GM23338 (cell line): ENCODE data around the gene KLHL6. TPM values are rescaled to one million over a fixed set of nuclear protein-coding genes. Genes with fewer than 3 reads are reported as not detected.

Experiments used
- ATAC-seq: fragments of 200-7000 bp; cut with Tn5 transposase; 3 replicates; pipeline ENCODE4 v1.9.1; 2020
- DNase-seq: peaks from one replicate; pipeline ENCODE4 v3.0.0-alpha.2; 2015; ENCODE audit warnings: low spot score
- H2AFZ ChIP-seq: fragments of 200-600 bp; sonication (generic); 2 replicates; pipeline ENCODE4 v1.8.0; 2016; ENCODE audit warnings: antibody characterized with exemption, mild to moderate bottlenecking, moderate library complexity
- H3F3A ChIP-seq: fragments of 200-600 bp; sonication (generic); replicated peaks from 2 replicates; pipeline ENCODE4 v1.8.0; 2017; ENCODE audit warnings: antibody characterized with exemption, mixed run types, low read depth
- H3K27ac ChIP-seq: fragments of 200-600 bp; sonication (generic); 2 replicates; pipeline ENCODE4 v1.6.1; 2016; ENCODE audit warnings: low read depth
- H3K27me3 ChIP-seq: fragments of 200-600 bp; sonication (generic); 2 replicates; pipeline ENCODE4 v1.8.0; 2016; ENCODE audit warnings: mild to moderate bottlenecking, mixed run types, moderate library complexity; ENCODE audit not compliant: insufficient read depth
- H3K36me3 ChIP-seq: fragments of 200-600 bp; sonication (generic); 2 replicates; pipeline ENCODE4 v1.8.0; 2016; ENCODE audit warnings: mild to moderate bottlenecking; ENCODE audit not compliant: insufficient read depth
- H3K4me1 ChIP-seq: fragments of 200-600 bp; sonication (generic); 2 replicates; pipeline ENCODE4 v1.8.0; 2016; ENCODE audit warnings: mild to moderate bottlenecking, moderate library complexity; ENCODE audit not compliant: insufficient read depth
- H3K4me2 ChIP-seq: fragments of 200-600 bp; sonication (generic); 2 replicates; pipeline ENCODE4 v1.7.1; 2017; ENCODE audit warnings: mixed run types
- H3K4me3 ChIP-seq: fragments of 200-600 bp; sonication (generic); 2 replicates; pipeline ENCODE4 v1.6.1; 2016; ENCODE audit warnings: mixed run types
- H3K79me2 ChIP-seq: fragments of 200-600 bp; sonication (generic); replicated peaks from 2 replicates; pipeline ENCODE4 v1.8.0; 2017; ENCODE audit warnings: mild to moderate bottlenecking; ENCODE audit not compliant: insufficient read depth
- H3K9me2 ChIP-seq: fragments of 200-600 bp; sonication (generic); 2 replicates; pipeline ENCODE4 v1.8.0; 2017; ENCODE audit not compliant: insufficient read depth
- H4K20me1 ChIP-seq: fragments of 200-600 bp; sonication (generic); replicated peaks from 2 replicates; pipeline ENCODE4 v1.8.0; 2017; ENCODE audit warnings: mild to moderate bottlenecking; ENCODE audit not compliant: insufficient read depth
- H3K27ac Mint-ChIP-seq: 2 replicates; pipeline ENCODE4 v1.8.0; 2020; ENCODE audit warnings: inconsistent platforms, mild to moderate bottlenecking, moderate library complexity, mixed read lengths
- H3K27me3 Mint-ChIP-seq: 3 replicates; pipeline ENCODE4 v1.8.0; 2022; ENCODE audit warnings: low read depth, mild to moderate bottlenecking, moderate library complexity, mixed read lengths, inconsistent platforms; ENCODE audit not compliant: insufficient read depth, poor library complexity
- H3K36me3 Mint-ChIP-seq: 3 replicates; pipeline ENCODE4 v1.8.0; 2021; ENCODE audit warnings: low read depth, mild to moderate bottlenecking, inconsistent platforms, moderate library complexity, mixed read lengths
- H3K4me1 Mint-ChIP-seq: 3 replicates; pipeline ENCODE4 v1.8.0; 2020; ENCODE audit warnings: mild to moderate bottlenecking, inconsistent platforms, mixed read lengths
- H3K4me3 Mint-ChIP-seq: 3 replicates; pipeline ENCODE4 v1.8.0; 2021; ENCODE audit warnings: moderate library complexity, mild to moderate bottlenecking, inconsistent platforms, mixed read lengths
- H3K9me3 Mint-ChIP-seq: 3 replicates; pipeline ENCODE4 v1.8.0; 2020; ENCODE audit warnings: moderate library complexity, mild to moderate bottlenecking, inconsistent platforms, mixed read lengths
- CREB1 ChIP-seq: fragments of 250-450 bp; sonication (Bioruptor Pico); IDR thresholded peaks from 2 replicates; pipeline ENCODE4 v1.5.0; 2020; ENCODE audit warnings: low read depth, mild to moderate bottlenecking, moderate library complexity
- ETS1 ChIP-seq: IDR thresholded peaks from 2 replicates; pipeline ENCODE4 v1.6.1; 2016; ENCODE audit warnings: antibody characterized with exemption
- EZH2 ChIP-seq: fragments of 200-600 bp; sonication (generic); IDR thresholded peaks from one replicate; pipeline ENCODE4 v1.8.0; 2017; ENCODE audit warnings: antibody characterized with exemption, mild to moderate bottlenecking, low read depth; ENCODE audit not compliant: unreplicated experiment
- EZH2phosphoT487 ChIP-seq: fragments of 200-600 bp; sonication (generic); IDR thresholded peaks from one replicate; pipeline ENCODE4 v1.8.1; 2018; ENCODE audit warnings: antibody characterized with exemption; ENCODE audit not compliant: unreplicated experiment
- JUNB ChIP-seq: IDR thresholded peaks from one replicate; pipeline ENCODE4 v1.6.1; 2016; ENCODE audit warnings: antibody characterized with exemption; ENCODE audit not compliant: unreplicated experiment
- NANOG ChIP-seq: IDR thresholded peaks from 2 replicates; pipeline ENCODE4 v1.6.1; 2016; ENCODE audit warnings: antibody characterized with exemption, borderline replicate concordance
- POLR2AphosphoS5 ChIP-seq: IDR thresholded peaks from 2 replicates; pipeline ENCODE4 v1.6.1; 2016; ENCODE audit warnings: antibody characterized with exemption, low read depth
- STAT1 ChIP-seq: IDR thresholded peaks from one replicate; pipeline ENCODE4 v1.6.1; 2016; ENCODE audit warnings: antibody characterized with exemption; ENCODE audit not compliant: unreplicated experiment
- ZNF114 ChIP-seq: fragments of 250-450 bp; sonication (Bioruptor Pico); IDR thresholded peaks from 2 replicates; pipeline ENCODE4 v1.5.0; 2020; ENCODE audit warnings: mild to moderate bottlenecking, moderate library complexity
- ZNF331 ChIP-seq: fragments of 250-450 bp; sonication (Bioruptor Pico); IDR thresholded peaks from 2 replicates; pipeline ENCODE4 v1.5.0; 2020; ENCODE audit warnings: low read depth, mild to moderate bottlenecking, moderate library complexity
- polyA plus RNA-seq: library from polyadenylated mRNA; unstranded; fragments of >200 nt; fragmentation: Nextera tagmentation; extraction: Ambion mirVana; gene quantifications from 2 replicates; pipeline ENCODE4 v1.2.1, GENCODE V29; 2016
- total RNA-seq: library from RNA; depleted of rRNA; stranded (reverse); fragments of >200 nt; shearing (Covaris generic); gene quantifications from 2 replicates; pipeline ENCODE4 v1.2.3, GENCODE V29; 2014
- TF ChIP-seq, protein P1 (sequence below), 2 experiments: fragments of 200-600 bp in 1 of 2; sonication (generic) in 1 of 2; conservative IDR thresholded peaks; 2 replicates each; pipeline versions ENCODE4 v1.5.1 to v1.6.1; 2016 to 2017; ENCODE audit warnings: antibody characterized with exemption in 2 of 2, low read depth in 2 of 2, mild to moderate bottlenecking in 2 of 2, moderate library complexity in 1 of 2
- TF ChIP-seq, protein P2 (sequence below): fragments of 250-450 bp; sonication (Bioruptor Pico); IDR thresholded peaks from 2 replicates; pipeline ENCODE4 v1.5.0; 2020; ENCODE audit warnings: mild to moderate bottlenecking, moderate library complexity

The KLHL6 gene
- total and polyA plus RNA-seq, 2 experiments from 2014 or later: not detected

DNA sequence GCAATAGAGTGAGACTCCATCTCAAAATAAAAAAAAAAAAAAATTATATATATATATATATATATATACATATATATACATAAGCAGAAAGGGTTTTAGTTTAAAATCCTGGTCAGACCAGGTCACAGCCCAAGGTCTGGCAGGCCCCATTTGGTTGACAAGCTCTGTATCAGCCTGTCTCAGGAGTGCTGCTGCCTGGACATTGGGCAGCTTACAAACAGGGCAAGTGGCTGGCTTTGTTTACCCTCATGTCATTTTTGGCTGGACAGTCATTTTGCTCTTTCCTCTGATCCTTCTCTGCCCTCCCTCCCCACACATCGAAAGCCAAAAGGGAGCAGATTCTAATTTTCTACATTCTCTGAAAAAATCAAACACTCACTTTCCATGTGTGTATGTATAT is 26.7 kb upstream of the KLHL6 start:
- H3K4me1 Mint-ChIP-seq: peaks cover 23% of the 10 kb centered on the region
- no peaks in the 10 kb centered on the region for H3K27me3 ChIP-seq
- ATAC-seq: no peak
- H3K79me2 ChIP-seq: no peaks in the 10 kb centered on the region
- H3K36me3 ChIP-seq: no peaks in the 10 kb centered on the region
- peaks cover 4% of the 10 kb centered on the region; the same call in 1 of the 2 replicates for H3K4me1 ChIP-seq
- no peaks in the 10 kb centered on the region for H4K20me1 ChIP-seq
- no peak overlapping the region for H3K4me2 ChIP-seq
- H3K27me3 Mint-ChIP-seq: peaks cover 4% of the 10 kb centered on the region
- H3K9me2 ChIP-seq: no peaks in the 10 kb centered on the region
- H3F3A ChIP-seq: no peaks in the 10 kb centered on the region
- H3K4me3 Mint-ChIP-seq: no peak overlapping the region
- no peak overlapping the region for H3K27ac ChIP-seq
- no peak for DNase-seq
- H2AFZ ChIP-seq: no peak overlapping the region
- H3K36me3 Mint-ChIP-seq: no peaks in the 10 kb centered on the region
- no peak for TF ChIP-seq EZH2
- TF ChIP-seq ZNF331 (CRISPR knock-in tag): no peak
- TF ChIP-seq ETS1: no peak
- TF ChIP-seq, protein P1, sequence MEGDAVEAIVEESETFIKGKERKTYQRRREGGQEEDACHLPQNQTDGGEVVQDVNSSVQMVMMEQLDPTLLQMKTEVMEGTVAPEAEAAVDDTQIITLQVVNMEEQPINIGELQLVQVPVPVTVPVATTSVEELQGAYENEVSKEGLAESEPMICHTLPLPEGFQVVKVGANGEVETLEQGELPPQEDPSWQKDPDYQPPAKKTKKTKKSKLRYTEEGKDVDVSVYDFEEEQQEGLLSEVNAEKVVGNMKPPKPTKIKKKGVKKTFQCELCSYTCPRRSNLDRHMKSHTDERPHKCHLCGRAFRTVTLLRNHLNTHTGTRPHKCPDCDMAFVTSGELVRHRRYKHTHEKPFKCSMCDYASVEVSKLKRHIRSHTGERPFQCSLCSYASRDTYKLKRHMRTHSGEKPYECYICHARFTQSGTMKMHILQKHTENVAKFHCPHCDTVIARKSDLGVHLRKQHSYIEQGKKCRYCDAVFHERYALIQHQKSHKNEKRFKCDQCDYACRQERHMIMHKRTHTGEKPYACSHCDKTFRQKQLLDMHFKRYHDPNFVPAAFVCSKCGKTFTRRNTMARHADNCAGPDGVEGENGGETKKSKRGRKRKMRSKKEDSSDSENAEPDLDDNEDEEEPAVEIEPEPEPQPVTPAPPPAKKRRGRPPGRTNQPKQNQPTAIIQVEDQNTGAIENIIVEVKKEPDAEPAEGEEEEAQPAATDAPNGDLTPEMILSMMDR (conservative IDR thresholded peaks at IDR 0.05; ENCODE audit: low read depth in 2 of 2): no peak
- TF ChIP-seq ZNF114 (CRISPR knock-in tag): no peak
- no peak for TF ChIP-seq NANOG
- no peak for TF ChIP-seq JUNB
- TF ChIP-seq CREB1 (CRISPR knock-in tag): no peak
- TF ChIP-seq STAT1: no peak
- no peak for TF ChIP-seq EZH2phosphoT487
- TF ChIP-seq, protein P2, sequence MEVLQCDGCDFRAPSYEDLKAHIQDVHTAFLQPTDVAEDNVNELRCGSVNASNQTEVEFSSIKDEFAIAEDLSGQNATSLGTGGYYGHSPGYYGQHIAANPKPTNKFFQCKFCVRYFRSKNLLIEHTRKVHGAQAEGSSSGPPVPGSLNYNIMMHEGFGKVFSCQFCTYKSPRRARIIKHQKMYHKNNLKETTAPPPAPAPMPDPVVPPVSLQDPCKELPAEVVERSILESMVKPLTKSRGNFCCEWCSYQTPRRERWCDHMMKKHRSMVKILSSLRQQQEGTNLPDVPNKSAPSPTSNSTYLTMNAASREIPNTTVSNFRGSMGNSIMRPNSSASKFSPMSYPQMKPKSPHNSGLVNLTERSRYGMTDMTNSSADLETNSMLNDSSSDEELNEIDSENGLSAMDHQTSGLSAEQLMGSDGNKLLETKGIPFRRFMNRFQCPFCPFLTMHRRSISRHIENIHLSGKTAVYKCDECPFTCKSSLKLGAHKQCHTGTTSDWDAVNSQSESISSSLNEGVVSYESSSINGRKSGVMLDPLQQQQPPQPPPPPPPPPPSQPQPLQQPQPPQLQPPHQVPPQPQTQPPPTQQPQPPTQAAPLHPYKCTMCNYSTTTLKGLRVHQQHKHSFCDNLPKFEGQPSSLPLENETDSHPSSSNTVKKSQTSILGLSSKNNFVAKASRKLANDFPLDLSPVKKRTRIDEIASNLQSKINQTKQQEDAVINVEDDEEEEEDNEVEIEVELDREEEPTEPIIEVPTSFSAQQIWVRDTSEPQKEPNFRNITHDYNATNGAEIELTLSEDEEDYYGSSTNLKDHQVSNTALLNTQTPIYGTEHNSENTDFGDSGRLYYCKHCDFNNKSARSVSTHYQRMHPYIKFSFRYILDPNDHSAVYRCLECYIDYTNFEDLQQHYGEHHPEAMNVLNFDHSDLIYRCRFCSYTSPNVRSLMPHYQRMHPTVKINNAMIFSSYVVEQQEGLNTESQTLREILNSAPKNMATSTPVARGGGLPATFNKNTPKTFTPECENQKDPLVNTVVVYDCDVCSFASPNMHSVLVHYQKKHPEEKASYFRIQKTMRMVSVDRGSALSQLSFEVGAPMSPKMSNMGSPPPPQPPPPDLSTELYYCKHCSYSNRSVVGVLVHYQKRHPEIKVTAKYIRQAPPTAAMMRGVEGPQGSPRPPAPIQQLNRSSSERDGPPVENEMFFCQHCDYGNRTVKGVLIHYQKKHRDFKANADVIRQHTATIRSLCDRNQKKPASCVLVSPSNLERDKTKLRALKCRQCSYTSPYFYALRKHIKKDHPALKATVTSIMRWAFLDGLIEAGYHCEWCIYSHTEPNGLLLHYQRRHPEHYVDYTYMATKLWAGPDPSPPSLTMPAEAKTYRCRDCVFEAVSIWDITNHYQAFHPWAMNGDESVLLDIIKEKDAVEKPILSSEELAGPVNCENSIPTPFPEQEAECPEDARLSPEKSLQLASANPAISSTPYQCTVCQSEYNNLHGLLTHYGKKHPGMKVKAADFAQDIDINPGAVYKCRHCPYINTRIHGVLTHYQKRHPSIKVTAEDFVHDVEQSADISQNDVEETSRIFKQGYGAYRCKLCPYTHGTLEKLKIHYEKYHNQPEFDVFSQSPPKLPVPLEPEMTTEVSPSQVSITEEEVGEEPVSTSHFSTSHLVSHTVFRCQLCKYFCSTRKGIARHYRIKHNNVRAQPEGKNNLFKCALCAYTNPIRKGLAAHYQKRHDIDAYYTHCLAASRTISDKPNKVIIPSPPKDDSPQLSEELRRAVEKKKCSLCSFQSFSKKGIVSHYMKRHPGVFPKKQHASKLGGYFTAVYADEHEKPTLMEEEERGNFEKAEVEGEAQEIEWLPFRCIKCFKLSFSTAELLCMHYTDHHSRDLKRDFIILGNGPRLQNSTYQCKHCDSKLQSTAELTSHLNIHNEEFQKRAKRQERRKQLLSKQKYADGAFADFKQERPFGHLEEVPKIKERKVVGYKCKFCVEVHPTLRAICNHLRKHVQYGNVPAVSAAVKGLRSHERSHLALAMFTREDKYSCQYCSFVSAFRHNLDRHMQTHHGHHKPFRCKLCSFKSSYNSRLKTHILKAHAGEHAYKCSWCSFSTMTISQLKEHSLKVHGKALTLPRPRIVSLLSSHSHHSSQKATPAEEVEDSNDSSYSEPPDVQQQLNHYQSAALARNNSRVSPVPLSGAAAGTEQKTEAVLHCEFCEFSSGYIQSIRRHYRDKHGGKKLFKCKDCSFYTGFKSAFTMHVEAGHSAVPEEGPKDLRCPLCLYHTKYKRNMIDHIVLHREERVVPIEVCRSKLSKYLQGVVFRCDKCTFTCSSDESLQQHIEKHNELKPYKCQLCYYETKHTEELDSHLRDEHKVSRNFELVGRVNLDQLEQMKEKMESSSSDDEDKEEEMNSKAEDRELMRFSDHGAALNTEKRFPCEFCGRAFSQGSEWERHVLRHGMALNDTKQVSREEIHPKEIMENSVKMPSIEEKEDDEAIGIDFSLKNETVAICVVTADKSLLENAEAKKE: no peak
- no peak for TF ChIP-seq POLR2AphosphoS5
- H3K27ac Mint-ChIP-seq: no peak overlapping the region
- no peaks in the 10 kb centered on the region for H3K9me3 Mint-ChIP-seq
- H3K4me3 ChIP-seq: no peak overlapping the region
